HG03060 (cell line): ENCODE results near the gene MMAA.
"Not testable (repeated sequence)": the region's sequence is repeated elsewhere in the genome, so short reads cannot be mapped to it uniquely, and the experiment has no call there.

Experiments used
- ATAC-seq: cut with Tn5 transposase; IDR thresholded peaks from one replicate; pipeline ENCODE4 v1.9.1; 2021; ENCODE audit warnings: low read depth, moderate number of reproducible peaks; ENCODE audit not compliant: unreplicated experiment

Gene MMAA

DNA sequence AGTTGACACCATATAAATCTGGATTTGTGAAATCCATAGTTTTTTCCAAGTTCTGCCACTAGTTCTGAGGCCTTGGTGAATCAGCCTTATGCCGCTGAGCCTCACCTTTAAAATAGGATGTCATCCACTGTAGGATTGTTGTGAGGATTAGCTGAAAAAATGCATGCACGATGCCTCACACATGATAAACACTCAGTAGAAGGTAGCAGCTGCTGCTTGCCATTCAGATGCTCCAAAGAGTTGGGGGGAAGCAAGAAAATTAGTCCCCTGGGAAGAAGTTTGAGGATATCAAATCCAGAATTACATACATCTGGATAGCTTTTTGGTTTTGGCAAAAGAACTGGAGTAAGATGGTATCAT is 7.4 kb downstream of the MMAA start:
- ATAC-seq = no peak

DNA sequence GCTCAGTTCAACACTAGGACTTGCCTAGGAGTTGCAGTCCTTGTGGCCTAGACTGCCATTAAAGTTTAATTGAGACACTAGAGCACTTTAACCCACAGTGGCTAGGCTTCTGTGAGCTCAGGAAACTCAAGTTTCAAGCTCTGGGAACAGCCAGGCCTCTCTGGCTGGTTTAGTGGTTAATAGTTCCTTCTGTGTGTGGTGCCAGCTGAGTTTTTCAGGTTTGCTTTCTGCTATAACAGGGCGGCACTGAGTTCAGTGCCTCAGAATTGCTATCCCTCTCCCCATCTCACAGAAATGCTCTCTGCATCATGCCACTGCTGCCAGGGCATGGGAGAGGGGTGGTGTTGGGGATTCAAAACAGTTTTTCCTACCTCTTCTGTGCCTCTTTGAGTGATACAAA is 15.9 kb downstream of the MMAA start:
- no peak for ATAC-seq

- ATAC-seq = no peak
Observed at GRCh38 chr4:145635630-145636029, 16.4 kb downstream of the MMAA start.

GRCh38 chr4:145639186-145639698 is 20.1 kb downstream of the MMAA start:
- ATAC-seq = no peak

GRCh38 chr4:145640236-145640635 is 21.1 kb downstream of the MMAA start:
- ATAC-seq = not testable (repeated sequence)

- ATAC-seq = no peak
Observed at GRCh38 chr4:145643295-145643694, 24.1 kb downstream of the MMAA start.

DNA sequence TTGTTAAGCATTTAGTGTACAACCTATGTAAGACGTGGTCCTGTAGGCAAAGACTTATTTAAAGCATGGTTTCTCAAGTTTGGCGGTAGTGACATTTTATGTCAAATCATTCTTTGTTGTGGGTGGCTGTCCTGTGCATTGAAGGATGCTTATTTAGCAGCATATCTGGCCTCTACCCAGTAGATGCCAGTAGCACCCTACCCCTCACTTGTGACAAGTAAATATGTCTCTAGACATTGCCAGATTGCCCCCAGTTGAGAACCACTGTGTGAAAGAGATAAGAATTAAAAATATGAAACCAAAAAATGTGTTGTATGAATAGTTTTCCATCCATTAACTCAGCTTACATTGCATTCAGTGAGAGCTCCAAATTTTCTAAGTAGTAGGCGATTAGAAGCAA is 25.5 kb downstream of the MMAA start:
- ATAC-seq = no peak

DNA sequence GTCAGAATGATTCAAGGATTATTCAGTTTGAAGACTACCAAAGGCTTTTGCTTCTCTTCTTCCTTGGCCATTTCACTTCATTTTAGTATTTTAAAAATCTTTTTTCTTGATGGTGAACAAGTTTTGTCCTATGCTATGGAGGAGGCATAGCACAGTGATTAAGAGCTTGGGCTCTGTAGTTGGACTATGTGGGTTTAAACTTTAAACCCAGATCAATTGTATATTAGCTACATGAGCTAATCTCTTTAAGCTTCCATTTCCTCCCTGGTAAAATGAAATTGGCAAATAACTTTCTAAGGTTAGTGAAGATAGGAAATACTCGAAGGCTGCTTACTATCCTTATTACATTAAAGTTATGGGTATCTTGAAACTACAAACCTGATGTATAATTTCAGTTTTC is 37.0 kb downstream of the MMAA start:
- no peak for ATAC-seq

DNA sequence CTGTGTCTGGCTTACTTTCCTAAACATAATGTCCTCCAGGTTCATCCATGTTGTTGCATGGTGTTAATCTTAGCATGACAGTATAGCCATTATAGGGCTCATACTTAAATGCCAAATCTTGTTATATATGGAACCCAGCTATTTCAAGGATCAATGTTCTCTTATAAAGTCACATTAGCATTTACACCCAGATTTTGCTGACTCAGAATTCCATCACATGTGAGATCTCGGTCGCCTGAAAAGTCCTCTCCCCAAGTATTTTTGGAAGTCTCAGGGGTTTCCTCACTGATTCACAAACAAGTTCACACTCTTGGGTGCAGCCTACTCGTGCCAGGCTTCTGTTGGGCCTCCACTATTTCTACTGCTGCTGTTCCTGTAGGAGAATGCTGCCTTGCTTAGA is 40.9 kb downstream of the MMAA start:
- ATAC-seq = no peak

- ATAC-seq = no peak
Observed at GRCh38 chr4:145663194-145663593, 44.0 kb downstream of the MMAA start.

DNA sequence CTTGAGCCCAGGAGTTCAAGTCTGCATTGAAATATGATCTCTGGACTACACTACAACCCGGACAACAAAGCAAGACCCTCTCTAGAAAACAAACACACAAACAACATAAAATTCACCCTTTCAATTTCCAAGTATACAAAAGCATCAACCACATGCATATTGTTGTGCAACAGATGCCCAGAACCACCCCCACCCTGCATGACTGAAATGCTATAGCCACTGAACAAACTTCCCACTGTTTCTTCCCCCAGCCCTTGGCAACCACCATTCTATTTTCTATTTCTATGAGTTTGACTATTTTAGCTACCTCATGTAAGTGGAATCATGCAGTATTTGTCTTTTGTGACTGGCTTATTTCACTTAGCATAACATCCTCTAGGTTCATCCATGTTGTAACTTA is 46.6 kb downstream of the MMAA start:
- no peak for ATAC-seq

DNA sequence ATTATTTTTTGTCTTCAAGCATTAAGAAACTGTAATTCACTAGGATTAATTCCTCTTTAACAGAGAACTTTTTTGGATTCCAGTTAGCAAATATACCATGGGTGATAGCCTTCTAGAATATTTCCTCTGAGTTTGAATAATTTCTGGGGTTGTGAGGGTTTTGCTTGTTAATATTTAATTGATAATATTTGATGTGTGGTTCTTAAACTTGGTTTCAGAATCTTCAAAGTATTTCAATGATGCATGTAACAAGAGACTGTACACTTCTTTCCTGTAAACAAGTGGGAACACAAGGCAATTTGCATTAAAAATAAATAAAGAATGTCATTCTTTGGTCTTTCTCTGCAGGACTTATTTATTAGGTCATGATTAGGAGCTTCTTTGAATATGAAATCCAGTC is 51.2 kb downstream of the MMAA start:
- no peak for ATAC-seq

DNA sequence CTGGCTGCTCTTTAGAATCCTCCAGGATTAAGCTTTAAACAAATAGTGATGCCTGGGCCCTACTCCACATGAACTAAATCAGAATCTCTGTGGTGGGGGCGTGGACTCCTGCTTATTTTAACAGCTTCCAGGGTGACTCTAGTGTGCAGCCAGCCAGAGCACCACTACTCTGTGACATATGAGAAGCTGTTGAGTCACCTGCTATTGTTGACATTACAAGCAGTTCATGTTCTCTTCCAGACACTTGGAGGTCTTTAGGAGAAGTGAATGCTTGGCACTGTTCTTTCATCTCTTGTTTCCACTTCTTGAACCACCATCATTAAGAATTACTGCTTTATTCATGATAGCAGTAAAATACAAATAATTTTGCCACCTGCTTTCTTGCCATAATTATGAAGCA is 60.3 kb downstream of the MMAA start:
- ATAC-seq = no peak

GRCh38 chr4:145679991-145680455 is 60.8 kb downstream of the MMAA start, which contains the start of gene C4orf51:
TSS of gene C4orf51 (plus strand) at chr4:145680146. CDS start at chr4:145680204, 58 bp downstream.
- ATAC-seq = no peak

DNA sequence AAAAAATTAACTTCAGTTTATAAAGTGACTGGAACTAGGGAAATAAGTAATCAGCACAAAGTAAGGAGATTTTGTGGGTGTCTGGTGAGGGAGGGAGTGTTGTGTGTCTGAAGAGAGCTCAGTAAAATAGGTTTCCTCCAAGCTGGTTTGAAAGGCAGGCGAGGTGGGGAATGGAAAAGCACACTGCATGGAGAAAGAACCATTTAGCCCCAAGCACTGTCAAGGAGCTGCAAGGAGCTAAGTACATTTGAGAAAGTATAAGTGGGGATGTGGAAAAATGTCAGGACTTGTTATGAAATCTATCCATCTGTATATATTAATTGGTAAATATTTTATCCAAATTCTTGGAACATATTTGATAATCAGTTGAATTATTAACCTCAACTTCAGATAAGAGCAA is 61.7 kb downstream of the MMAA start:
- ATAC-seq = no peak

GRCh38 chr4:145681518-145681917 is 62.3 kb downstream of the MMAA start:
- ATAC-seq = no peak

DNA sequence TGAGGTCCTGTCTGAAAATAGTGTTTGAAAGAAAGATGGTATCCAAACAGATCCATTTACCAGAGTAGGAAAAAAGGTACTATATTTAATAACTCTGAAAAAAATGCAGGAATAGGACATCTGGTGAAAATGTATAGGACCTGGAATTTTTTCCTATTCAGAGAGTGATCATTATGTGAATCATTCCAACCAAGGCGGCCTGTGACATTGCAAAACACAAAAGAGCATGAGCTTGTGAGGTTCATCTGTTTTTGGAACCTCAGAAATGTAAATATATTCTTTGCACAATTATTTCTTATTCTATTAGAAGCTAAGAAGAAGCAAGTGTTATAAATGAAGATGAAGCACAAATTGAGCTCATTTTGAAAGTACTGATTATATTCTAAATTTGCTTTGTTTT is 62.8 kb downstream of the MMAA start:
- no peak for ATAC-seq

DNA sequence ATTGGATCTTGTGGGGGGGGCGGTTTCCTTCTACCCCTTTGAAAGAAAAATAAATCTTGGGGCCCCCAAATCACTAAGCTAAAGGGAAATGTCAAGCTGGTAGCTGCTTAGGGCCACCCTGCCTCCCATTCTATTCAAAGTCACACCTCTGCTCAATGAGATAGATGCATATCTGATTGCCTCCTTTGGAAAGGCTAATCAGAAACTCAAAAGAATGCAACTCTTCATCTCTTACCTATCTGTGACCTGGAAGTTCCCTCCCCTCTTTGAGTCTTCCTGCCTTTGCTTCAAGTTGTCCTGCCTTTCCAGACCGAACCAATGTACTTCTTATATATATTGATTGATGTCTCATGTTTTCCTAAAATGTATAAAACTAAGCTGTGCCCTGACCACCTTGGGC is 67.8 kb downstream of the MMAA start:
- no peak for ATAC-seq

DNA sequence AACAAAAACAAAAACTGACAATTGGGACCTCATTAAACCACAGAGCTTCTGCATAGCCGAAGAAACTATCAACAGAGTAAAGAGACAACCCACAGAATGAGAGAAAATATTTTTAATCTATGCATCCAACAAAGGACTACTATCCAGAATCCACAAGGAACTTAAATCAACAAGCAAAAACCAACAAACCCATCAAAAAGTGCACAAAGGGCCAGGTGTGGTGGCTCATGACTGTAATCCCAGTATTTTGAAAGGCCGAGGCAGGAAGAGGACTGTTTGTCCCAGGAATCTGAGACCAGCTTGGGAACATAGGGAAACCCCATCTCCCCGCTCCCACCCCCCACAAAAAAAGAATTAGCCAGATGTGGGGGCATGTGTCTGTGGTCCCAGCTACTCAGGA is 71.4 kb downstream of the MMAA start:
- no peak for ATAC-seq

DNA sequence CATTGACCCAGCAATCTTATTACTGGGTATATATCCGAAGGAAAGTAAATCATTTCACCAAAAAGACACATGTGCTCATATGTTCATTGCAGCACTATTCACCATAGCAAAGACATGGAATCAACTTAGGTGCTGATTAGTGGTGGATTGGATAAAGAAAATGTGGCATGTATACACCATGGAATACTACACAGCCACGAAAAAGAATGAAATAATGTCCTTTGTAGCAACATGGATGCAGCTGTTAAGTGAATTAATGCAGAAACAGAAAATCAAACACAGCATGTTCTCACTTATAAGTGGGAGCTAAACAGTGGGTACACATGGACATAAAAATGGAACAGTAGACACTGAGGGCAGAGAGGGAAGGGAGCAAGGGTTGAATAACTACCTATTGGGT is 72.2 kb downstream of the MMAA start:
- ATAC-seq = not testable (repeated sequence)

- no peak for ATAC-seq
Observed at GRCh38 chr4:145694929-145695328, 75.7 kb downstream of the MMAA start.

DNA sequence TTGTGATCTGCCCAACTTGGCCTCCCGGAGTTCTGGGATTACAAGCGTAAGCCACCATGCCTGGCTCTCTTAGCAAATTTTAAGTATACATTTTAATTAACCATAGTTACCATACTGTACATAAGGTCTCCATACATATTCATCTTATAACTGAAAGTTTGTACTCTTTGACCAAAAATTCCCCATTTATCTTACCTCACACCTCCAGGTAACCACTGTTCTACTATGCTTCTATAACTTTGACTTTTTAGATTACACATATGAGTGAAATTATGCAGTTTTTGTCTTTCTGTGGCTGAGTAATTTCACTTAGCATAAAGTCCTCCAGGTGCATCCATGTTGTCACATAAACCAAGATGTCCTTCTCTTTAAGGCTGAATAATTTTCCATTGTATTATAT is 78.1 kb downstream of the MMAA start:
- ATAC-seq = no peak

DNA sequence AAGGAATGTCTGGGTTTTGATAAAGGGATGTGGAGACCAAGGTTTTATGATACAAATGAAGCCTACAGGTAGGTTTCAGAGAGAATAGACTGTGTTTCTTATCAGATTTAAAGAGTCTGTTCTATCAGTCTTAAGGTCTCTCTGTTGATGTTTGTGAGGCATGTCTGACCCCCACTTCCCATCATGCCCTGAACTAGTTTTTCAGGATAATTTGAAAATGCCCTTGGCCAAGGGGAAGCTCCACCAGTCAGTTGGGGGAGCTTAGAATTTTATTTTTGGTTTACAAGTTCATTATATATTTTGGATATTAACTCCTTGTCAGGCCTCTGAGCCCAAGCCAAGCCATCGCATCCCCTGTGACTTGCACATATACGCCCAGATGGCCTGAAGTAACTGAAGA is 79.3 kb downstream of the MMAA start:
- ATAC-seq = no peak
